MCF 10A (cell line): ENCODE measurements around the gene MYD88. TPM values are rescaled to one million over a fixed set of nuclear protein-coding genes. Genes with fewer than 3 reads are reported as not detected.

ENCODE experiments used
- BruUV-seq: library from RNA; stranded (reverse); fragments of 400-500 nt; replicated peaks from 2 replicates; lab custom pipeline; 2021; lab: Mats Ljungman, UMichigan
- CTCF ChIA-PET: fragments of 300-600 bp; sonication (Branson Sonifier 250); formaldehyde crosslinking; extraction: SDS; loops from one replicate; lab custom pipeline; 2021; ENCODE audit warnings: antibody characterized with exemption, inconsistent platforms; lab: Yijun Ruan, JAX
- POLR2A ChIA-PET: fragments of 300-600, 350-650 bp; sonication (Branson Sonifier 250); formaldehyde crosslinking; extraction: SDS; loops from one replicate; lab custom pipeline; 2020; ENCODE audit warnings: antibody characterized with exemption, inconsistent platforms; lab: Yijun Ruan, JAX
- DNase-seq: peaks from one replicate; pipeline ENCODE4 v3.0.0-alpha.2; 2018; ENCODE audit not compliant: unreplicated experiment
- H3K27ac Mint-ChIP-seq: one replicate; pipeline ENCODE4 v1.8.0; 2022; ENCODE audit warnings: mild to moderate bottlenecking, low read depth, mixed read lengths; ENCODE audit not compliant: unreplicated experiment
- H3K27me3 Mint-ChIP-seq: one replicate; pipeline ENCODE4 v1.8.0; 2022; ENCODE audit warnings: mixed read lengths; ENCODE audit not compliant: insufficient read depth, unreplicated experiment
- H3K36me3 Mint-ChIP-seq: one replicate; pipeline ENCODE4 v1.8.0; 2022; ENCODE audit warnings: mild to moderate bottlenecking, moderate library complexity, mixed read lengths; ENCODE audit not compliant: insufficient read depth, unreplicated experiment
- H3K4me1 Mint-ChIP-seq: one replicate; pipeline ENCODE4 v1.8.0; 2022; ENCODE audit warnings: mixed read lengths; ENCODE audit not compliant: insufficient read depth, unreplicated experiment
- H3K4me3 Mint-ChIP-seq: one replicate; pipeline ENCODE4 v1.8.0; 2022; ENCODE audit warnings: mild to moderate bottlenecking, moderate library complexity, mixed read lengths; ENCODE audit not compliant: unreplicated experiment
- H3K9me3 Mint-ChIP-seq: one replicate; pipeline ENCODE4 v1.8.0; 2022; ENCODE audit warnings: mixed read lengths; ENCODE audit not compliant: unreplicated experiment
- CTCF ChIP-seq: fragments of 200-600 bp; IDR thresholded peaks from one replicate; pipeline ENCODE4 v1.8.0; 2022; ENCODE audit warnings: antibody characterized with exemption, mild to moderate bottlenecking; ENCODE audit not compliant: unreplicated experiment
- intact Hi-C: fragments of 100-400 bp; cut with micrococcal nuclease; formaldehyde crosslinking; loops from 2 replicates; pipeline ENCODE4 v1.14.1; 2022
- total RNA-seq: library from RNA; stranded (reverse); gene quantifications from 2 replicates; pipeline ENCODE4 v1.2.3, GENCODE V29; 2022

Gene MYD88
- total RNA-seq, 1 experiment from 2014 or later = 19.7 TPM

DNA sequence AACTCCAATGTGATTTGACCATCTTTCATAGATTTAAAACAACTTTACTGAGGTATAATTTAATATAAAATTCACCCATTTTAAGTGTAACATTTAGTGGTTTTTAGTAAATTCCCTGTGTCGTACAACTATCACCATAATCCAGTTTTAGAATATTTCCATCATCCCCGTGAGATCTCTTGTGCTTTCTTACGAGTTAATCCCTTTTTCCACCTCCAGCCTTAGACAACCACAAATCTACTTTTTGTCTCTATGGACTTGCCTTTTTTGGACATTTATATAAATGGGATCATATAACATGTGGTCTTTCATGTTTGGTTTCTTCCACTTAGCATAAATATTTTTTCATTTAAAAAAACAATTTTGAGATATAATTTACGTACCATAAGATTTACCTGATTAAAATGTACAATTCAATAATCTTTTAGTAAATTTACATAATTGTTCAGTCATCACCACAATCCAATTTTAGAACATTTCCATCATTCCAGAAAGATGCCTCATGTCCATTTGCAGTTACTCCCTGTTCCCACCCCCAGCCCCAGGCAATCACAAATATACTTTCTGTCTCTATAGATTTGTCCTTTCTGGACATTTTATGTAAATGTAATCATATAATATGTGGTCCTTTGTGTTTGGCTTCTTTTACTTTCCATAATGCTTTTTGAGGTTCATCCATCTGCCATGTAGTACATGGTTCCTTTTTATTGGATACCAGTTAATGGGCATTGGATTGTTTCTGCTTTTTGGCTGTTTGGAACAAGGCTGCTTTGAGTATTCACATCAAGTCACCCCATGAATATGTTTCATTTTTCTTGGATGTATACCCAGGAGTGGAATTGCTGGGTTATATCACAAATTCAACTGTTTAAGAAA lies 29.9 kb downstream of the MYD88 start:
- H3K9me3 Mint-ChIP-seq = no peaks in the 10 kb centered on the region
- peaks cover 26% of the 10 kb centered on the region for H3K36me3 Mint-ChIP-seq
- no peak for TF ChIP-seq CTCF
- peak; percentile 53 for DNase-seq
- H3K27me3 Mint-ChIP-seq = no peaks in the 10 kb centered on the region
- H3K4me3 Mint-ChIP-seq = peak overlapping the region; percentile 87
- CTCF ChIA-PET = interaction anchor here (1.7 kb wide), 1 partner anchor 14 kb away, joined by 6 read pairs; no protein-coding TSS in a partner anchor
- BruUV-seq = TSS peak; percentile 21
- POLR2A ChIA-PET = interaction anchor here (2.4 to 5.8 kb wide), 2 partner anchors 9 to 30 kb away, joined by 10 to 188 read pairs; partner anchors contain the start of genes ACAA1 and MYD88
- peaks cover 34% of the 10 kb centered on the region for H3K4me1 Mint-ChIP-seq
- intact Hi-C loops = no loop called here
- H3K27ac Mint-ChIP-seq = peak overlapping the region; percentile 93

- Mint-ChIP-seq H3K4me3 (peak overlapping the region; percentile 87), H3K9me3 (no peaks in the 10 kb centered on the region), H3K27me3 (no peaks in the 10 kb centered on the region), H3K36me3 (peaks cover 26% of the 10 kb centered on the region), H3K27ac (peak overlapping the region; percentile 93), H3K4me1 (peaks cover 39% of the 10 kb centered on the region)
- ChIA-PET CTCF (interaction anchor here (0.7 kb wide), 1 partner anchor 15 kb away, joined by 3 read pairs; no protein-coding TSS in a partner anchor), POLR2A (no interaction called here)
- BruUV-seq = no TSS peak
- no peak for TF ChIP-seq CTCF
- DNase-seq = no peak
- intact Hi-C loops = no loop called here
Measured at GRCh38 chr3:38169027-38169317, 30.5 kb downstream of the MYD88 start.

GRCh38 chr3:38170722-38171121 lies 32.3 kb downstream of the MYD88 start:
- Mint-ChIP-seq H3K27ac (peak overlapping the region; percentile 93), H3K4me1 (peaks cover 51% of the 10 kb centered on the region), H3K9me3 (no peaks in the 10 kb centered on the region), H3K27me3 (no peaks in the 10 kb centered on the region), H3K36me3 (peaks cover 20% of the 10 kb centered on the region), H3K4me3 (no peak overlapping the region)
- CTCF ChIA-PET = interaction anchor here (0.6 to 1.5 kb wide), 2 partner anchors 13 to 84 kb away, joined by 3 read pairs; no protein-coding TSS in a partner anchor
- no peak for DNase-seq
- POLR2A ChIA-PET = interaction anchor here (0.6 to 2.0 kb wide), 3 partner anchors 16 to 34 kb away, joined by 3 to 16 read pairs (median 3); partner anchors contain the start of gene ACAA1
- no peak for TF ChIP-seq CTCF
- BruUV-seq = no TSS peak
- intact Hi-C loops = no loop called here

DNA sequence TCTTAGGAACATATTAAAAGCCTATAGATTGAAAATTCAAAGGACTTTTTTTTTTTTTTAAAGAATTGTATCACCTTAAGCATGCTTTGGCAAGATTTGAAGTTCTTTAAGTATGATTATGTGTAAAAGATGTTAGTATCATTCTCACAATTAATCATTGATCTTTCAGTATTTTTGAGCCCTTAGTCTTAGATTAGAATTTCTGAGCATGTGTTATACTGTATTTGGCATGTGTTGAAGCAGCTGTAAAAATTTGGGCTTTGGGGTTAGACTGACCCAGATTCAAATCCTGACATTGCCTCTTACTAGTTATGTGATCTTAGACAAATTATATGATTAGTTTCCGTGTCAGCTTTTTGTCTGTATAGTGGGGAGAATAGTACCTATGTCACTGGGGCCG lies 33.2 kb downstream of the MYD88 start:
- H3K9me3 Mint-ChIP-seq = no peaks in the 10 kb centered on the region
- H3K27ac Mint-ChIP-seq = peak overlapping the region; percentile 93
- no peaks in the 10 kb centered on the region for H3K27me3 Mint-ChIP-seq
- TF ChIP-seq CTCF = no peak
- no peak for DNase-seq
- BruUV-seq = no TSS peak
- ChIA-PET POLR2A (interaction anchor here (1.7 to 2.0 kb wide), 2 partner anchors 17 to 35 kb away, joined by 6 to 16 read pairs; partner anchors contain the start of gene ACAA1), CTCF (interaction anchor here (0.6 to 1.5 kb wide), 6 partner anchors 14 to 313 kb away, joined by 3 to 4 read pairs (median 3); no protein-coding TSS in a partner anchor)
- H3K36me3 Mint-ChIP-seq = peaks cover 18% of the 10 kb centered on the region
- H3K4me1 Mint-ChIP-seq = peaks cover 52% of the 10 kb centered on the region
- H3K4me3 Mint-ChIP-seq = no peak overlapping the region
- intact Hi-C loops = no loop called here
